ENCODE data around the gene TECPR2. TPM values are rescaled to one million over a fixed set of nuclear protein-coding genes. Genes with fewer than 3 reads are reported as not detected.

TECPR2 gene
- total RNA-seq, 1 experiment from 2014 or later: 9.3 TPM

- no peaks in the 10 kb centered on the region for H3K36me3 Mint-ChIP-seq (ENCODE audit: insufficient read depth, unreplicated experiment)
- CTCF ChIA-PET: no interaction called here
- DNase-seq: no peak
- intact Hi-C loops (cut with micrococcal nuclease; ENCODE audit: unreplicated experiment): no loop called here
- H3K4me3 ChIP-seq (ENCODE audit: low read depth, low read length): no peak overlapping the region
- no peaks in the 10 kb centered on the region for H3K27me3 ChIP-seq (replicated peaks; ENCODE audit: control insufficient read depth, insufficient read depth, low read length)
- no peaks in the 10 kb centered on the region for H3K4me1 ChIP-seq
- H3K4me1 Mint-ChIP-seq (ENCODE audit: low read depth, unreplicated experiment): no peaks in the 10 kb centered on the region
- no peak overlapping the region for H3K4me3 Mint-ChIP-seq (ENCODE audit: unreplicated experiment)
- POLR2A ChIA-PET: no interaction called here
- H3K36me3 ChIP-seq (ENCODE audit: control insufficient read depth, insufficient read depth, low read length): no peaks in the 10 kb centered on the region; the same call in 1 of the 2 replicates
- no peak for TF ChIP-seq CTCF (IDR thresholded peaks at IDR 0.05; ENCODE audit: insufficient read depth in 1 of 2, low read depth in 1 of 2, low read length in 1 of 2, severe bottlenecking in 1 of 2, unreplicated experiment in 1 of 2)
- H3K27ac Mint-ChIP-seq (ENCODE audit: unreplicated experiment): no peak overlapping the region
- H3K9me3 Mint-ChIP-seq (ENCODE audit: unreplicated experiment): no peaks in the 10 kb centered on the region
- H3K27me3 Mint-ChIP-seq (ENCODE audit: insufficient read depth, unreplicated experiment): no peaks in the 10 kb centered on the region
- no TSS peak for BruUV-seq (replicated peaks)
- no peaks in the 10 kb centered on the region for H3K9me3 ChIP-seq
Measured at GRCh38 chr14:102450206-102451063, 87.7 kb downstream of the TECPR2 start.

- intact Hi-C loops (cut with micrococcal nuclease; ENCODE audit: unreplicated experiment): no loop called here
- TF ChIP-seq CTCF (IDR thresholded peaks at IDR 0.05; ENCODE audit: insufficient read depth in 1 of 2, low read depth in 1 of 2, low read length in 1 of 2, severe bottlenecking in 1 of 2, unreplicated experiment in 1 of 2): no peak
- Histone ChIP-seq H3K4me3 (ENCODE audit: low read depth, low read length) (no peak overlapping the region), H3K4me1 (no peaks in the 10 kb centered on the region), H3K36me3 (ENCODE audit: control insufficient read depth, insufficient read depth, low read length) (no peaks in the 10 kb centered on the region; the same call in 1 of the 2 replicates), H3K27me3 (replicated peaks; ENCODE audit: control insufficient read depth, insufficient read depth, low read length) (no peaks in the 10 kb centered on the region), H3K9me3 (no peaks in the 10 kb centered on the region)
- BruUV-seq (replicated peaks): no TSS peak
- Mint-ChIP-seq H3K27ac (ENCODE audit: unreplicated experiment) (no peak overlapping the region), H3K9me3 (ENCODE audit: unreplicated experiment) (no peaks in the 10 kb centered on the region), H3K36me3 (ENCODE audit: insufficient read depth, unreplicated experiment) (no peaks in the 10 kb centered on the region), H3K27me3 (ENCODE audit: insufficient read depth, unreplicated experiment) (no peaks in the 10 kb centered on the region), H3K4me1 (ENCODE audit: low read depth, unreplicated experiment) (no peaks in the 10 kb centered on the region), H3K4me3 (ENCODE audit: unreplicated experiment) (no peak overlapping the region)
- DNase-seq: no peak
- CTCF ChIA-PET: no interaction called here
- POLR2A ChIA-PET: no interaction called here
Measured at GRCh38 chr14:102451064-102451352, 88.3 kb downstream of the TECPR2 start.

- no peak overlapping the region for H3K27ac Mint-ChIP-seq (ENCODE audit: unreplicated experiment)
- BruUV-seq (replicated peaks): no TSS peak
Measured at GRCh38 chr14:102452302-102452701, 89.6 kb downstream of the TECPR2 start.

More at GRCh38 chr14:102452302-102452701, 89.6 kb downstream of the TECPR2 start:
- intact Hi-C loops (cut with micrococcal nuclease; ENCODE audit: unreplicated experiment): no loop called here
- H3K9me3 ChIP-seq: no peaks in the 10 kb centered on the region
- no peak overlapping the region for H3K4me3 Mint-ChIP-seq (ENCODE audit: unreplicated experiment)
- H3K4me1 ChIP-seq: no peaks in the 10 kb centered on the region
- no peaks in the 10 kb centered on the region for H3K36me3 Mint-ChIP-seq (ENCODE audit: insufficient read depth, unreplicated experiment)
- H3K4me3 ChIP-seq (ENCODE audit: low read depth, low read length): no peak overlapping the region
- no peaks in the 10 kb centered on the region for H3K27me3 Mint-ChIP-seq (ENCODE audit: insufficient read depth, unreplicated experiment)
- CTCF ChIA-PET: no interaction called here
- no peaks in the 10 kb centered on the region for H3K27me3 ChIP-seq (replicated peaks; ENCODE audit: control insufficient read depth, insufficient read depth, low read length)
- POLR2A ChIA-PET: no interaction called here
- no peaks in the 10 kb centered on the region for H3K4me1 Mint-ChIP-seq (ENCODE audit: low read depth, unreplicated experiment)
- no peak for DNase-seq
- H3K9me3 Mint-ChIP-seq (ENCODE audit: unreplicated experiment): no peaks in the 10 kb centered on the region
- no peak for TF ChIP-seq CTCF (IDR thresholded peaks at IDR 0.05; ENCODE audit: insufficient read depth in 1 of 2, low read depth in 1 of 2, low read length in 1 of 2, severe bottlenecking in 1 of 2, unreplicated experiment in 1 of 2)
- H3K36me3 ChIP-seq (ENCODE audit: control insufficient read depth, insufficient read depth, low read length): no peaks in the 10 kb centered on the region; the same call in 1 of the 2 replicates

Measured in Caco-2 (cell line).